Endothelial cell of umbilical vein (primary cell): ENCODE data around the gene FYN. TPM values are rescaled to one million over a fixed set of nuclear protein-coding genes. Genes with fewer than 3 reads are reported as not detected.

ENCODE experiments used
- BruUV-seq: library from RNA; stranded (reverse); fragments of 400-500 nt; replicated peaks from 2 replicates; lab custom pipeline; 2021; lab: Mats Ljungman, UMichigan
- CTCF ChIA-PET: fragments of 300-600, 350-600 bp; sonication (Branson Sonifier 250); formaldehyde crosslinking; loops from one replicate; lab custom pipeline; 2021; ENCODE audit warnings: antibody characterized with exemption, inconsistent platforms; lab: Charles Lee
- POLR2A ChIA-PET: fragments of 300-600, 350-600 bp; sonication (Branson Sonifier 250); formaldehyde crosslinking; loops from one replicate; lab custom pipeline; 2021; ENCODE audit warnings: antibody characterized with exemption, inconsistent platforms; lab: Charles Lee
- DNase-seq: peaks from one replicate; pipeline ENCODE4 v3.0.0-alpha.2; 2011; ENCODE audit warnings: low read depth, low spot score
- FAIRE-seq: peaks from 2 replicates; lab custom pipeline; 2011; peaks lifted over from hg19 to GRCh38; lab: Jason Lieb, UNC
- H2AFZ ChIP-seq: 2 replicates; pipeline ENCODE4 v1.6.0; 2012; ENCODE audit warnings: low read depth, low read length, control low read depth, inconsistent platforms
- H3K27ac ChIP-seq: 2 replicates; pipeline ENCODE4 v1.5.1; 2011; ENCODE audit warnings: low read depth, mild to moderate bottlenecking, control low read depth, low read length, moderate library complexity; ENCODE audit not compliant: insufficient read depth
- H3K27me3 ChIP-seq, 2 experiments: 2 replicates each; pipeline versions ENCODE4 v1.6.0 to v1.6.1; 2011; ENCODE audit warnings: low read length in 2 of 2, mixed read lengths in 1 of 2; ENCODE audit not compliant: control insufficient read depth in 2 of 2, insufficient read depth in 2 of 2
- H3K36me3 ChIP-seq, 2 experiments: 2 replicates in 1 of 2; 3 replicates in 1 of 2; pipeline ENCODE4 v1.5.1; 2011; ENCODE audit warnings: low read length in 2 of 2, mild to moderate bottlenecking in 1 of 2, moderate library complexity in 1 of 2; ENCODE audit not compliant: control insufficient read depth in 2 of 2, insufficient read depth in 2 of 2; ENCODE audit errors: extremely low read depth in 1 of 2
- H3K4me1 ChIP-seq: 3 replicates; pipeline ENCODE4 v1.5.1; 2011; ENCODE audit warnings: mild to moderate bottlenecking, low read length; ENCODE audit not compliant: control insufficient read depth, insufficient read depth; ENCODE audit errors: extremely low read depth
- H3K4me2 ChIP-seq: 2 replicates; pipeline ENCODE4 v1.6.1; 2011; ENCODE audit warnings: low read length, control low read depth, mixed read lengths; ENCODE audit not compliant: insufficient read depth
- H3K4me3 ChIP-seq, 3 experiments: fragments of 200-600 bp in 1 of 3; sonication (generic), shearing (Covaris generic) in 1 of 3; replicated peaks in 1 of 3; 2 replicates each; pipeline ENCODE4 v1.5.1; 2011 to 2016; ENCODE audit warnings: control low read depth in 3 of 3, low read length in 3 of 3, mild to moderate bottlenecking in 2 of 3, inconsistent platforms in 1 of 3, low read depth in 1 of 3, moderate library complexity in 1 of 3; ENCODE audit not compliant: insufficient read depth in 1 of 3
- H3K79me2 ChIP-seq: 2 replicates; pipeline ENCODE4 v1.6.0; 2012; ENCODE audit warnings: low read length, inconsistent platforms; ENCODE audit not compliant: control insufficient read depth, insufficient read depth
- H3K9ac ChIP-seq: replicated peaks from 2 replicates; pipeline ENCODE3; 2011; ENCODE audit warnings: low read length, control low read depth; ENCODE audit not compliant: insufficient read depth; ENCODE audit errors: extremely low read depth
- H3K9me1 ChIP-seq: replicated peaks from 3 replicates; pipeline ENCODE4 v1.6.0; 2011; ENCODE audit warnings: mild to moderate bottlenecking, low read length; ENCODE audit not compliant: control insufficient read depth, insufficient read depth; ENCODE audit errors: extremely low read depth
- H3K9me3 ChIP-seq: replicated peaks from 2 replicates; pipeline ENCODE4 v1.5.1; 2012; ENCODE audit warnings: low read length, inconsistent platforms; ENCODE audit not compliant: control insufficient read depth, insufficient read depth
- H4K20me1 ChIP-seq: replicated peaks from 2 replicates; pipeline ENCODE3; 2011; ENCODE audit warnings: mild to moderate bottlenecking, low read length; ENCODE audit not compliant: control insufficient read depth, insufficient read depth; ENCODE audit errors: extremely low read depth
- EZH2 ChIP-seq: IDR thresholded peaks from 2 replicates; pipeline ENCODE4 v1.6.1; 2012; ENCODE audit warnings: borderline replicate concordance, low read depth, mild to moderate bottlenecking, moderate library complexity, low read length, inconsistent platforms; ENCODE audit not compliant: severe bottlenecking
- FOS ChIP-seq: IDR thresholded peaks from 2 replicates; pipeline ENCODE4 v1.6.1; 2011; ENCODE audit warnings: mild to moderate bottlenecking, low read length, moderate library complexity, borderline replicate concordance; ENCODE audit not compliant: insufficient read depth
- GATA2 ChIP-seq: IDR thresholded peaks from 2 replicates; pipeline ENCODE4 v1.7.0; 2011; ENCODE audit warnings: low read depth, mild to moderate bottlenecking, moderate library complexity, mixed read lengths, low read length; ENCODE audit not compliant: insufficient read length, insufficient read depth
- JUN ChIP-seq: IDR thresholded peaks from 2 replicates; pipeline ENCODE4 v1.6.1; 2011; ENCODE audit warnings: borderline replicate concordance, low read depth; ENCODE audit not compliant: insufficient read length, insufficient read depth
- MYC ChIP-seq: IDR thresholded peaks from one replicate; pipeline ENCODE4 v1.6.1; 2011; ENCODE audit warnings: mild to moderate bottlenecking, low read depth, low read length
- POLR2A ChIP-seq: IDR thresholded peaks from 2 replicates; pipeline ENCODE4 v1.6.1; 2012; ENCODE audit warnings: low read depth, mild to moderate bottlenecking, control low read depth, low read length
- POLR2AphosphoS5 ChIP-seq: IDR thresholded peaks from 2 replicates; pipeline ENCODE4 v1.6.1; 2012; ENCODE audit warnings: low read depth, mild to moderate bottlenecking, control low read depth, low read length, moderate library complexity; ENCODE audit not compliant: insufficient read depth
- dilution Hi-C: fragments of 300-500 bp; cut with MboI; formaldehyde crosslinking; loops from one replicate; pipeline ENCODE4 v1.15.0; 2019; ENCODE audit warnings: low sequenced_read_pairs; ENCODE audit not compliant: extremely low pct_ligation_motif_present
- intact Hi-C: fragments of 100-400 bp; cut with micrococcal nuclease; formaldehyde crosslinking; loops from one replicate; pipeline ENCODE4 v1.10.0; 2022
- polyA plus RNA-seq, 4 experiments: library from polyadenylated mRNA; depleted of rRNA in 3 of 4; stranded (reverse) in 3 of 4; unstranded in 1 of 4; fragments of >200 nt; gene quantifications; 2 replicates each; pipeline versions ENCODE4 v1.2.1 to v1.2.3, GENCODE V29; 2011 to 2012; ENCODE audit warnings: missing spikeins in 1 of 4
- total RNA-seq: library from RNA; stranded (reverse); gene quantifications from 2 replicates; pipeline ENCODE4 v1.2.3, GENCODE V29; 2021
- TF ChIP-seq, protein P1 (sequence below), 2 donors: IDR thresholded peaks; 1 replicate in 1 of 2; 2 replicates in 1 of 2; pipeline ENCODE4 v1.5.1; 2011; ENCODE audit warnings: low read length in 2 of 2, mild to moderate bottlenecking in 2 of 2, moderate library complexity in 2 of 2, control low read depth in 1 of 2, inconsistent platforms in 1 of 2, low read depth in 1 of 2; ENCODE audit not compliant: insufficient read depth in 1 of 2; ENCODE audit errors: extremely low read depth in 1 of 2
- TF ChIP-seq, protein P2 (sequence below): IDR thresholded peaks from 2 replicates; pipeline ENCODE4 v1.6.1; 2011; ENCODE audit not compliant: insufficient read depth, insufficient read length

The FYN gene
- total and polyA plus RNA-seq, 2 donors (not counting 3 experiments of a cell fraction or from before 2014, with no cell fraction given), result 69.0 to 143 TPM

DNA sequence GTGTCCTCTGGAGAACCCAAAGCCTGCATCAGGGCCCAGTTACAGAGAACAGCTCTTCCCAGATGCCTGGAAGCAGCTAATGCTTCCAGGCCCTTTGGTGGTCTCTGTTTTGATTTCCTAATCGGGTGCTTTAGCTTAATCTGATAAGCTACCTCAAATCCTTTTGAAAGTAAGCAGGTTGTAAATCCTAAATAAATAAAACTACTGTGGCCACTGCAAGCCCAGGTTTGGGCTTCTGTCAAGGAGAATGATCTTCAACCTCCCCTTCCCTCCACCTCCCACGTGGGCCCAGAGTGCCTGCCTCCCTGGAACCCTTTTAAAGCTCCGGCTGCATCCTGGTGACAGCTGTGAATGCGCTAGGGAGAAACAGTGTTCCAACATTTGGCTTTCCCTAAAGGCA lies 25.2 kb upstream of the FYN start:
- Histone ChIP-seq H3K27ac (no peak overlapping the region), H3K4me1 (peaks cover 18% of the 10 kb centered on the region), H3K4me3 (no peak overlapping the region), H3K27me3 (no peaks in the 10 kb centered on the region), H3K36me3 (no peaks in the 10 kb centered on the region), H3K9me3 (no peaks in the 10 kb centered on the region), H3K4me2 (no peak overlapping the region), H3K9ac (no peak overlapping the region), H3K79me2 (no peaks in the 10 kb centered on the region), H2AFZ (no peak overlapping the region), H4K20me1 (no peaks in the 10 kb centered on the region), H3K9me1 (no peaks in the 10 kb centered on the region)
- BruUV-seq, result no TSS peak
- CTCF ChIA-PET, result interaction anchor here (0.7 to 1.0 kb wide), 3 partner anchors 16 to 189 kb away, joined by 3 to 4 read pairs (median 3); no protein-coding TSS in a partner anchor
- dilution Hi-C loops (no loop called here), intact Hi-C loops (no loop called here)
- FAIRE-seq (no peak), DNase-seq (no peak)
- no peak for TF ChIP-seq POLR2AphosphoS5
- no peak for TF ChIP-seq MYC
- TF ChIP-seq GATA2, result no peak
- TF ChIP-seq POLR2A, result no peak
- no peak for TF ChIP-seq FOS
- POLR2A ChIA-PET, result no interaction called here

GRCh38 chr6:111894951-111895350 lies 21.7 kb upstream of the FYN start:
- no TSS peak for BruUV-seq
- ChIA-PET POLR2A (no interaction called here), CTCF (interaction anchor here (1.6 to 2.8 kb wide), 2 partner anchors 22 to 30 kb away, joined by 7 to 12 read pairs; partner anchors contain the start of gene FYN)
- dilution Hi-C loops (no loop called here), intact Hi-C loops (no loop called here)
- peak overlapping the region; percentile 69 for H3K4me2 ChIP-seq
- H3K9me3 ChIP-seq, result no peaks in the 10 kb centered on the region
- no peaks in the 10 kb centered on the region for H3K9me1 ChIP-seq
- no peak overlapping the region for H2AFZ ChIP-seq
- FAIRE-seq, result no peak
- TF ChIP-seq EZH2 (no peak), JUN (no peak), MYC (no peak), POLR2AphosphoS5 (no peak), GATA2 (no peak), POLR2A (no peak), FOS (no peak)
- TF ChIP-seq, protein P1, sequence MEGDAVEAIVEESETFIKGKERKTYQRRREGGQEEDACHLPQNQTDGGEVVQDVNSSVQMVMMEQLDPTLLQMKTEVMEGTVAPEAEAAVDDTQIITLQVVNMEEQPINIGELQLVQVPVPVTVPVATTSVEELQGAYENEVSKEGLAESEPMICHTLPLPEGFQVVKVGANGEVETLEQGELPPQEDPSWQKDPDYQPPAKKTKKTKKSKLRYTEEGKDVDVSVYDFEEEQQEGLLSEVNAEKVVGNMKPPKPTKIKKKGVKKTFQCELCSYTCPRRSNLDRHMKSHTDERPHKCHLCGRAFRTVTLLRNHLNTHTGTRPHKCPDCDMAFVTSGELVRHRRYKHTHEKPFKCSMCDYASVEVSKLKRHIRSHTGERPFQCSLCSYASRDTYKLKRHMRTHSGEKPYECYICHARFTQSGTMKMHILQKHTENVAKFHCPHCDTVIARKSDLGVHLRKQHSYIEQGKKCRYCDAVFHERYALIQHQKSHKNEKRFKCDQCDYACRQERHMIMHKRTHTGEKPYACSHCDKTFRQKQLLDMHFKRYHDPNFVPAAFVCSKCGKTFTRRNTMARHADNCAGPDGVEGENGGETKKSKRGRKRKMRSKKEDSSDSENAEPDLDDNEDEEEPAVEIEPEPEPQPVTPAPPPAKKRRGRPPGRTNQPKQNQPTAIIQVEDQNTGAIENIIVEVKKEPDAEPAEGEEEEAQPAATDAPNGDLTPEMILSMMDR (IDR thresholded peaks at IDR 0.05; ENCODE audit: extremely low read depth in 1 of 2, insufficient read depth in 1 of 2, low read depth in 1 of 2, low read length in 2 of 2), result no peak
- TF ChIP-seq, protein P2, sequence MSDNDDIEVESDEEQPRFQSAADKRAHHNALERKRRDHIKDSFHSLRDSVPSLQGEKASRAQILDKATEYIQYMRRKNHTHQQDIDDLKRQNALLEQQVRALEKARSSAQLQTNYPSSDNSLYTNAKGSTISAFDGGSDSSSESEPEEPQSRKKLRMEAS, result no peak
- H3K27ac ChIP-seq, result peak overlapping the region; percentile 49
- no peak for DNase-seq
- no peak overlapping the region for H3K4me3 ChIP-seq
- H3K4me1 ChIP-seq, result peaks cover 26% of the 10 kb centered on the region
- H3K79me2 ChIP-seq, result no peaks in the 10 kb centered on the region
- no peak overlapping the region for H3K9ac ChIP-seq
- no peaks in the 10 kb centered on the region for H3K36me3 ChIP-seq
- no peaks in the 10 kb centered on the region for H3K27me3 ChIP-seq
- no peaks in the 10 kb centered on the region for H4K20me1 ChIP-seq
